SK-N-SH (cell line): Measurements from ENCODE around the gene COL4A4. TPM values are rescaled to one million over a fixed set of nuclear protein-coding genes. Genes with fewer than 3 reads are reported as not detected.

Source experiments
- CTCF ChIA-PET: fragments of 300-600, 350-600 bp; formaldehyde crosslinking; extraction: SDS; loops from one replicate; lab custom pipeline; 2021; lab: Yijun Ruan, JAX
- POLR2A ChIA-PET: fragments of 350-600 bp; sonication (Branson Sonifier 250); formaldehyde crosslinking; extraction: SDS; loops from one replicate; lab custom pipeline; 2020; ENCODE audit warnings: antibody characterized with exemption, inconsistent platforms; lab: Yijun Ruan, JAX
- DNase-seq: peaks from one replicate; pipeline ENCODE4 v3.0.0; 2012
- H2AFZ ChIP-seq: fragments of 200-600 bp; sonication (generic); 2 replicates; pipeline ENCODE4 v1.8.1; 2016; ENCODE audit warnings: antibody characterized with exemption, mild to moderate bottlenecking, low read depth
- H3F3A ChIP-seq: fragments of 200-600 bp; sonication (generic); replicated peaks from 2 replicates; pipeline ENCODE3; 2016; ENCODE audit warnings: antibody characterized with exemption, mild to moderate bottlenecking; ENCODE audit not compliant: insufficient read depth
- H3K27ac ChIP-seq, 2 experiments: fragments of 200-500 bp in 1 of 2; fragments of 200-600 bp in 1 of 2; sonication (Bioruptor generic) in 1 of 2; sonication (generic), shearing (Covaris generic) in 1 of 2; 2 replicates each; pipeline versions ENCODE4 v1.5.1 to v1.6.1; 2014 to 2016; ENCODE audit warnings: low read depth in 2 of 2, inconsistent platforms in 1 of 2, low read length in 1 of 2, mild to moderate bottlenecking in 1 of 2, mixed read lengths in 1 of 2
- H3K27me3 ChIP-seq: fragments of 200-600 bp; sonication (generic), shearing (Covaris generic); 2 replicates; pipeline ENCODE4 v1.6.1; 2016; ENCODE audit warnings: mixed run types; ENCODE audit not compliant: insufficient read depth
- H3K36me3 ChIP-seq, 2 experiments: fragments of 200-500 bp in 1 of 2; fragments of 200-600 bp in 1 of 2; sonication (Bioruptor generic) in 1 of 2; sonication (generic) in 1 of 2; replicated peaks in 1 of 2; 2 replicates each; pipeline versions ENCODE3 to v1.5.1; 2014 to 2016; ENCODE audit warnings: low read length in 1 of 2, mild to moderate bottlenecking in 1 of 2; ENCODE audit not compliant: insufficient read depth in 2 of 2, control insufficient read depth in 1 of 2
- H3K4me1 ChIP-seq, 2 experiments: fragments of 200-500 bp in 1 of 2; fragments of 200-600 bp in 1 of 2; sonication (Bioruptor generic) in 1 of 2; sonication (generic), shearing (Covaris generic) in 1 of 2; 2 replicates each; pipeline versions ENCODE4 v1.5.1 to v1.6.1; 2014 to 2016; ENCODE audit warnings: low read depth in 1 of 2, low read length in 1 of 2, mixed run types in 1 of 2; ENCODE audit not compliant: insufficient read depth in 2 of 2, control insufficient read depth in 1 of 2
- H3K4me2 ChIP-seq: fragments of 200-600 bp; sonication (generic), shearing (Covaris generic); 2 replicates; pipeline ENCODE4 v1.6.1; 2017; ENCODE audit warnings: mixed run types
- H3K4me3 ChIP-seq, 2 experiments: fragments of 200-500 bp in 1 of 2; fragments of 200-600 bp in 1 of 2; sonication (Bioruptor generic) in 1 of 2; sonication (generic), shearing (Covaris generic) in 1 of 2; 2 replicates each; pipeline versions ENCODE4 v1.5.1 to v1.8.1; 2014 to 2016; ENCODE audit warnings: low read depth in 2 of 2, inconsistent platforms in 1 of 2, low read length in 1 of 2, mild to moderate bottlenecking in 1 of 2, mixed read lengths in 1 of 2, moderate library complexity in 1 of 2
- H3K79me2 ChIP-seq: fragments of 200-600 bp; sonication (generic); 2 replicates; pipeline ENCODE4 v1.8.1; 2017; ENCODE audit warnings: mild to moderate bottlenecking; ENCODE audit not compliant: insufficient read depth
- H3K9ac ChIP-seq: fragments of 200-600 bp; sonication (generic); 2 replicates; pipeline ENCODE4 v1.6.1; 2017; ENCODE audit warnings: mixed run types
- H3K9me2 ChIP-seq: fragments of 200-600 bp; sonication (generic); 2 replicates; pipeline ENCODE4 v1.6.1; 2017; ENCODE audit warnings: mixed run types
- H3K9me3 ChIP-seq: fragments of 200-600 bp; sonication (generic); 2 replicates; pipeline ENCODE4 v1.6.1; 2017; ENCODE audit warnings: mixed run types, mild to moderate bottlenecking, moderate library complexity
- H4K20me1 ChIP-seq: fragments of 200-600 bp; sonication (generic); 2 replicates; pipeline ENCODE4 v1.6.1; 2017; ENCODE audit warnings: mild to moderate bottlenecking, mixed run types; ENCODE audit not compliant: insufficient read depth
- CTCF ChIP-seq: fragments of 200-600 bp; sonication (generic); IDR thresholded peaks from 2 replicates; pipeline ENCODE4 v1.6.1; 2017; ENCODE audit warnings: antibody characterized with exemption, mild to moderate bottlenecking, moderate library complexity
- GATA2 ChIP-seq: sonication (generic); formaldehyde crosslinking; IDR thresholded peaks from 2 replicates; pipeline ENCODE4 v1.5.0; 2020; ENCODE audit warnings: mild to moderate bottlenecking, missing genetic modification reagents
- IRF3 ChIP-seq: fragments of 150-350 bp; IDR thresholded peaks from 2 replicates; pipeline ENCODE4 v1.6.1; 2016; ENCODE audit warnings: mild to moderate bottlenecking, low read depth, low read length
- JUND ChIP-seq: IDR thresholded peaks from 2 replicates; pipeline ENCODE4 v1.4.0; 2012
- MAX ChIP-seq: IDR thresholded peaks from 2 replicates; pipeline ENCODE4 v1.4.0; 2012; ENCODE audit warnings: low read depth
- NFIC ChIP-seq: IDR thresholded peaks from 2 replicates; pipeline ENCODE4 v1.4.0; 2012; ENCODE audit warnings: borderline replicate concordance
- RAD21 ChIP-seq: IDR thresholded peaks from 2 replicates; pipeline ENCODE4 v1.6.1; 2012; ENCODE audit warnings: mild to moderate bottlenecking, low read length
- RCOR1 ChIP-seq: fragments of 150-350 bp; IDR thresholded peaks from 2 replicates; pipeline ENCODE4 v1.6.1; 2017; ENCODE audit warnings: antibody characterized with exemption, low read length
- REST ChIP-seq: IDR thresholded peaks from 2 replicates; pipeline ENCODE4 v1.6.1; 2012; ENCODE audit warnings: mild to moderate bottlenecking, low read depth, low read length, moderate library complexity
- ZBTB33 ChIP-seq: IDR thresholded peaks from 2 replicates; pipeline ENCODE4 v1.4.0; 2012; ENCODE audit warnings: low read depth, borderline replicate concordance
- WGBS: methylation state at CpG from one replicate; pipeline ENCODE4 v1.1.6; 2017; ENCODE audit warnings: low lambda C conversion rate; 5-methylcytosine and 5-hydroxymethylcytosine counted together
- polyA plus RNA-seq, 3 experiments: library from polyadenylated mRNA; depleted of rRNA; stranded (reverse); fragments of >200 nt; gene quantifications; 2 replicates each; pipeline ENCODE4 v1.2.3, GENCODE V29; 2012

The COL4A4 gene
- polyA plus RNA-seq, 1 of the 3 experiments (the other 2 are of a cell fraction) = not detected

GRCh38 chr2:227201771-227202170 lies 37.8 kb upstream of the COL4A4 start:
- CTCF ChIA-PET = no interaction called here
- Histone ChIP-seq H3K36me3 (no peaks in the 10 kb centered on the region), H3K4me2 (no peak overlapping the region), H3K9me2 (no peaks in the 10 kb centered on the region), H3K27ac (no peak overlapping the region), H3K79me2 (no peaks in the 10 kb centered on the region)
- DNase-seq = no peak
- 49% methylated on average over 2 of the region's 2 CpGs for WGBS
- TF ChIP-seq REST (no peak), RCOR1 (no peak), CTCF (no peak), GATA2 (CRISPR knock-in tag) (no peak), IRF3 (no peak), MAX (no peak), JUND (no peak), RAD21 (no peak), NFIC (no peak), ZBTB33 (no peak)
- TF ChIP-seq, all 33 proteins: peak for 0
- no peak overlapping the region for H2AFZ ChIP-seq
- POLR2A ChIA-PET = no interaction called here
- no peaks in the 10 kb centered on the region for H3F3A ChIP-seq
- H3K4me3 ChIP-seq = no peak overlapping the region
- no peaks in the 10 kb centered on the region for H4K20me1 ChIP-seq
- H3K9me3 ChIP-seq = no peaks in the 10 kb centered on the region
- no peak overlapping the region for H3K9ac ChIP-seq
- H3K27me3 ChIP-seq = peaks cover 5% of the 10 kb centered on the region; the same call in 1 of the 2 replicates
- no peaks in the 10 kb centered on the region; a peak in 2 of 4 replicates for H3K4me1 ChIP-seq
